ENCODE measurements around the gene SMAP1. TPM values are rescaled to one million over a fixed set of nuclear protein-coding genes. Genes with fewer than 3 reads are reported as not detected.

The SMAP1 gene
- total RNA-seq, 2 donors from 2014 or later: 36.6 to 49.4 TPM

GRCh38 chr6:70734381-70734780, 66.7 kb downstream of the SMAP1 start:
- no peak for DNase-seq
- no peaks in the 10 kb centered on the region for H3K4me1 Mint-ChIP-seq
- no peak overlapping the region for H3K27ac ChIP-seq (ENCODE audit: low read depth, low read length)
- no peaks in the 10 kb centered on the region for H3K27me3 ChIP-seq (ENCODE audit: control insufficient read depth, insufficient read depth, low read length, poor library complexity, severe bottlenecking)
- H3K27me3 Mint-ChIP-seq (ENCODE audit: insufficient read depth): no peaks in the 10 kb centered on the region
- peaks cover 4% of the 10 kb centered on the region for H3K9me3 Mint-ChIP-seq
- peaks cover 16% of the 10 kb centered on the region for H3K36me3 Mint-ChIP-seq (ENCODE audit: low read depth)
- no peak overlapping the region for H3K4me3 Mint-ChIP-seq
- H3K4me3 ChIP-seq (ENCODE audit: low read length): no peak overlapping the region
- H3K9me3 ChIP-seq (ENCODE audit: control insufficient read depth, low read length): no peaks in the 10 kb centered on the region
- no peaks in the 10 kb centered on the region for H3K4me1 ChIP-seq (ENCODE audit: control insufficient read depth, insufficient read depth, low read length)
- TF ChIP-seq CTCF (conservative IDR thresholded peaks at IDR 0.05): no peak
- H3K36me3 ChIP-seq (ENCODE audit: control insufficient read depth, insufficient read depth, low read length): peaks cover 31% of the 10 kb centered on the region
- 90 to 95% methylated on average over 3 to 10 of the region's 10 CpGs for WGBS, 2 experiments (ENCODE audit: insufficient coverage in 1 of 2, insufficient read length in 1 of 2)
- H3K9ac ChIP-seq (ENCODE audit: extremely low read depth, low read length, poor library complexity, severe bottlenecking): no peak overlapping the region
- H3K27ac Mint-ChIP-seq: no peak overlapping the region

- Mint-ChIP-seq H3K4me1 (no peaks in the 10 kb centered on the region), H3K27ac (no peak overlapping the region), H3K36me3 (ENCODE audit: low read depth) (peaks cover 21% of the 10 kb centered on the region), H3K9me3 (peaks cover 4% of the 10 kb centered on the region), H3K4me3 (no peak overlapping the region), H3K27me3 (ENCODE audit: insufficient read depth) (no peaks in the 10 kb centered on the region)
- peaks cover under 1% of the 10 kb centered on the region for H3K9me3 ChIP-seq (ENCODE audit: control insufficient read depth, low read length)
- H3K27ac ChIP-seq (ENCODE audit: low read depth, low read length): no peak overlapping the region
- no peak overlapping the region for H3K9ac ChIP-seq (ENCODE audit: extremely low read depth, low read length, poor library complexity, severe bottlenecking)
- no CpG with 5 or more reads among the region's 1 CpG for whole genome bisulfite sequencing, 2 experiments (ENCODE audit: insufficient coverage in 1 of 2, insufficient read length in 1 of 2)
- DNase-seq: no peak
- no peak for TF ChIP-seq CTCF (conservative IDR thresholded peaks at IDR 0.05)
- H3K27me3 ChIP-seq (ENCODE audit: control insufficient read depth, insufficient read depth, low read length, poor library complexity, severe bottlenecking): no peaks in the 10 kb centered on the region
- H3K36me3 ChIP-seq (ENCODE audit: control insufficient read depth, insufficient read depth, low read length): peaks cover 35% of the 10 kb centered on the region
- H3K4me3 ChIP-seq (ENCODE audit: low read length): no peak overlapping the region
- no peaks in the 10 kb centered on the region for H3K4me1 ChIP-seq (ENCODE audit: control insufficient read depth, insufficient read depth, low read length)
Measured at GRCh38 chr6:70734979-70735378, 67.3 kb downstream of the SMAP1 start.

DNA sequence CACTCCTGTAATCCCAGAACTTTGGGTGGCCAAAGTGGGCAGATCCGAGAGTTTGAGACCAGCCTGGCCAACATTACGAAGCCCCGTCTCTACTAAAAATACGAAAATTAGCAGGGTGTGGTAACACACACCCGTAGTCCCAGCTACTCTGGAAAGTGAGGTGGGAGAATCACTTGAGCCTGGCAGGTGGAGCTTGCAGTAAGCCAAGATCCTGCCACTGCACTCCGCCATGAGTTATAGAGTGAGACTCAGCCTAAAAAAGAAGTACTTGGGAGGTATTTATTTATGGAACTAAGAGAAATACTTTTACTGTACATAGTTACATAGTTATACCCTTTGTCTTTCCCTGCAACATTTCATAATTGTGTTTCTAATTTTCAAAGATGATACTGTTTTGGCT, 67.8 kb downstream of the SMAP1 start:
- H3K27ac ChIP-seq (ENCODE audit: low read depth, low read length): no peak overlapping the region
- no peak for TF ChIP-seq CTCF (conservative IDR thresholded peaks at IDR 0.05)
- peaks cover 10% of the 10 kb centered on the region for H3K9me3 Mint-ChIP-seq
- H3K4me1 ChIP-seq (ENCODE audit: control insufficient read depth, insufficient read depth, low read length): no peaks in the 10 kb centered on the region
- no peak overlapping the region for H3K27ac Mint-ChIP-seq
- no peaks in the 10 kb centered on the region for H3K27me3 ChIP-seq (ENCODE audit: control insufficient read depth, insufficient read depth, low read length, poor library complexity, severe bottlenecking)
- H3K4me3 ChIP-seq (ENCODE audit: low read length): no peak overlapping the region
- peaks cover 26% of the 10 kb centered on the region for H3K36me3 Mint-ChIP-seq (ENCODE audit: low read depth)
- no peak for DNase-seq
- no peaks in the 10 kb centered on the region for H3K4me1 Mint-ChIP-seq
- 94 to 100% methylated on average over 4 to 6 of the region's 6 CpGs for WGBS, 2 experiments (ENCODE audit: insufficient coverage in 1 of 2, insufficient read length in 1 of 2)
- no peaks in the 10 kb centered on the region for H3K27me3 Mint-ChIP-seq (ENCODE audit: insufficient read depth)
- peaks cover 41% of the 10 kb centered on the region for H3K36me3 ChIP-seq (ENCODE audit: control insufficient read depth, insufficient read depth, low read length)
- H3K4me3 Mint-ChIP-seq: no peak overlapping the region
- H3K9me3 ChIP-seq (ENCODE audit: control insufficient read depth, low read length): peaks cover 6% of the 10 kb centered on the region
- H3K9ac ChIP-seq (ENCODE audit: extremely low read depth, low read length, poor library complexity, severe bottlenecking): no peak overlapping the region

Data from endodermal cell (in vitro differentiated cells).